GM21528 (cell line): ENCODE results near the gene GOLGA8J.
"Not testable (repeated sequence)": the region's sequence is repeated elsewhere in the genome, so short reads cannot be mapped to it uniquely, and the experiment has no call there.

Experiments used
- ATAC-seq: cut with Tn5 transposase; IDR thresholded peaks from one replicate; pipeline ENCODE4 v1.9.1; 2021; ENCODE audit warnings: mild to moderate bottlenecking, moderate library complexity; ENCODE audit not compliant: unreplicated experiment, low FRiP score

The GOLGA8J gene

GRCh38 chr15:30082655-30083054 lies at the start of gene GOLGA8J:
GOLGA8J (plus strand) TSS chr15:30082955; CDS start chr15:30083053, 98 bp downstream.
- not testable (repeated sequence) for ATAC-seq

GRCh38 chr15:30033211-30033610 lies 49.5 kb upstream of the GOLGA8J start:
- ATAC-seq = no peak

- no peak for ATAC-seq
These were observed 49.0 kb upstream of the GOLGA8J start for GRCh38 chr15:30033763-30034162.

GRCh38 chr15:30036036-30036703 lies 46.6 kb upstream of the GOLGA8J start:
- ATAC-seq = no peak

GRCh38 chr15:30038667-30039523 lies 43.9 kb upstream of the GOLGA8J start:
- no peak for ATAC-seq

- no peak for ATAC-seq
These were observed 40.9 kb upstream of the GOLGA8J start for GRCh38 chr15:30041868-30042267.

GRCh38 chr15:30042556-30042955 lies 40.2 kb upstream of the GOLGA8J start:
- no peak for ATAC-seq

- ATAC-seq = no peak
These were observed 39.5 kb upstream of the GOLGA8J start for GRCh38 chr15:30043211-30043655.

GRCh38 chr15:30044377-30044776 lies 38.4 kb upstream of the GOLGA8J start:
- ATAC-seq = no peak

GRCh38 chr15:30044826-30045225 lies 37.9 kb upstream of the GOLGA8J start:
- ATAC-seq = not testable (repeated sequence)

GRCh38 chr15:30045248-30046041 lies 37.3 kb upstream of the GOLGA8J start:
- not testable (repeated sequence) for ATAC-seq

- no peak for ATAC-seq
These were observed 36.3 kb upstream of the GOLGA8J start for GRCh38 chr15:30046430-30046829.

- ATAC-seq = no peak
These were observed 27.2 kb upstream of the GOLGA8J start for GRCh38 chr15:30055604-30056003.

GRCh38 chr15:30056166-30056565 lies 26.6 kb upstream of the GOLGA8J start:
- ATAC-seq = no peak

GRCh38 chr15:30059771-30060170 lies 23.0 kb upstream of the GOLGA8J start:
- no peak for ATAC-seq

- ATAC-seq = no peak
These were observed 19.9 kb upstream of the GOLGA8J start for GRCh38 chr15:30062881-30063280.

GRCh38 chr15:30063835-30064546 lies 18.8 kb upstream of the GOLGA8J start:
- no peak for ATAC-seq

- no peak for ATAC-seq
These were observed 17.5 kb upstream of the GOLGA8J start for GRCh38 chr15:30065025-30065801.

GRCh38 chr15:30068326-30068725 lies 14.4 kb upstream of the GOLGA8J start:
- ATAC-seq = no peak
